HG02610 (cell line): Measurements from ENCODE around the gene DNAJB6.

Source experiments
- ATAC-seq: cut with Tn5 transposase; IDR thresholded peaks from one replicate; pipeline ENCODE4 v1.9.1; 2021; ENCODE audit warnings: mild to moderate bottlenecking, moderate library complexity; ENCODE audit not compliant: unreplicated experiment

Gene DNAJB6

GRCh38 chr7:157362729-157363128 is 25.9 kb downstream of the DNAJB6 start:
- no peak for ATAC-seq

GRCh38 chr7:157366722-157367121 is 29.9 kb downstream of the DNAJB6 start:
- no peak for ATAC-seq

GRCh38 chr7:157368955-157369354 is 32.2 kb downstream of the DNAJB6 start:
- ATAC-seq = no peak

GRCh38 chr7:157370742-157371141 is 33.9 kb downstream of the DNAJB6 start:
- no peak for ATAC-seq

GRCh38 chr7:157371296-157371695 is 34.5 kb downstream of the DNAJB6 start:
- no peak for ATAC-seq

- no peak for ATAC-seq
Measured at GRCh38 chr7:157372300-157373232, 35.8 kb downstream of the DNAJB6 start.

GRCh38 chr7:157373493-157373892 is 36.7 kb downstream of the DNAJB6 start:
- ATAC-seq = no peak

- no peak for ATAC-seq
Measured at GRCh38 chr7:157375410-157375809, 38.6 kb downstream of the DNAJB6 start.

- ATAC-seq = no peak
Measured at GRCh38 chr7:157377436-157378124, 40.8 kb downstream of the DNAJB6 start.

- no peak for ATAC-seq
Measured at GRCh38 chr7:157378390-157378789, 41.6 kb downstream of the DNAJB6 start.

GRCh38 chr7:157379493-157379892 is 42.7 kb downstream of the DNAJB6 start:
- no peak for ATAC-seq

GRCh38 chr7:157380416-157380815 is 43.6 kb downstream of the DNAJB6 start:
- no peak for ATAC-seq

GRCh38 chr7:157383868-157384267 is 47.1 kb downstream of the DNAJB6 start:
- ATAC-seq = no peak

- no peak for ATAC-seq
Measured at GRCh38 chr7:157384301-157384700, 47.5 kb downstream of the DNAJB6 start.

GRCh38 chr7:157386979-157387800 is 50.4 kb downstream of the DNAJB6 start:
- ATAC-seq = peak; percentile 71

GRCh38 chr7:157388301-157388700 is 51.5 kb downstream of the DNAJB6 start:
- ATAC-seq = no peak

- ATAC-seq = no peak
Measured at GRCh38 chr7:157389951-157390730, 53.3 kb downstream of the DNAJB6 start.

GRCh38 chr7:157391036-157391710 is 54.4 kb downstream of the DNAJB6 start:
- ATAC-seq = no peak

GRCh38 chr7:157392256-157393037 is 55.6 kb downstream of the DNAJB6 start:
- ATAC-seq = no peak
